Keratinocyte (primary cell): ENCODE results near the gene ACTR3. TPM values are rescaled to one million over a fixed set of nuclear protein-coding genes. Genes with fewer than 3 reads are reported as not detected.
A peak's percentile ranks its signal among the peaks of the same experiment; 100 is the strongest.

ENCODE experiments used
- DNase-seq: peaks from one replicate; pipeline ENCODE4 v3.0.0-alpha.2; 2011; ENCODE audit warnings: low read depth, missing footprints, low spot score
- FAIRE-seq: peaks from 2 replicates; lab custom pipeline; 2011; peaks lifted over from hg19 to GRCh38; lab: Jason Lieb, UNC
- H2AFZ ChIP-seq: 2 replicates; pipeline ENCODE4 v1.6.0; 2012; ENCODE audit warnings: low read length, control low read depth, inconsistent platforms; ENCODE audit not compliant: control insufficient read depth
- H3K27ac ChIP-seq: 2 replicates; pipeline ENCODE4 v1.5.1; 2011; ENCODE audit warnings: low read length; ENCODE audit not compliant: control insufficient read depth, insufficient read depth
- H3K27me3 ChIP-seq: 3 replicates; pipeline ENCODE4 v1.6.0; 2011; ENCODE audit warnings: low read length; ENCODE audit not compliant: control insufficient read depth, insufficient read depth; ENCODE audit errors: extremely low read depth
- H3K36me3 ChIP-seq, 2 experiments: 2 replicates in 1 of 2; 3 replicates in 1 of 2; pipeline ENCODE4 v1.5.1; 2011; ENCODE audit warnings: low read length in 2 of 2, mild to moderate bottlenecking in 1 of 2; ENCODE audit not compliant: control insufficient read depth in 2 of 2, insufficient read depth in 2 of 2; ENCODE audit errors: extremely low read depth in 1 of 2
- H3K4me1 ChIP-seq: 3 replicates; pipeline ENCODE4 v1.5.1; 2011; ENCODE audit warnings: low read length; ENCODE audit not compliant: control insufficient read depth, insufficient read depth; ENCODE audit errors: extremely low read depth
- H3K4me2 ChIP-seq: 3 replicates; pipeline ENCODE4 v1.6.0; 2011; ENCODE audit warnings: low read depth, low read length; ENCODE audit not compliant: control insufficient read depth, insufficient read depth; ENCODE audit errors: extremely low read depth
- H3K4me3 ChIP-seq, 3 experiments: fragments of 200-600 bp in 1 of 3; sonication (generic) in 1 of 3; 2 replicates in 2 of 3; 3 replicates in 1 of 3; pipeline ENCODE4 v1.5.1; 2011 to 2016; ENCODE audit warnings: low read length in 3 of 3, mild to moderate bottlenecking in 3 of 3, control low read depth in 2 of 3, inconsistent platforms in 1 of 3, low read depth in 1 of 3, mixed read lengths in 1 of 3, mixed run types in 1 of 3, moderate library complexity in 1 of 3; ENCODE audit not compliant: control insufficient read depth in 2 of 3, insufficient read depth in 2 of 3; ENCODE audit errors: extremely low read depth in 1 of 3
- H3K79me2 ChIP-seq: 2 replicates; pipeline ENCODE4 v1.6.0; 2012; ENCODE audit warnings: low read length; ENCODE audit not compliant: control insufficient read depth, insufficient read depth
- H3K9ac ChIP-seq: 3 replicates; pipeline ENCODE4 v1.6.0; 2011; ENCODE audit warnings: low read length; ENCODE audit not compliant: control insufficient read depth, insufficient read depth; ENCODE audit errors: extremely low read depth
- H3K9me1 ChIP-seq: 3 replicates; pipeline ENCODE4 v1.6.0; 2011; ENCODE audit warnings: low read length; ENCODE audit not compliant: control insufficient read depth, insufficient read depth; ENCODE audit errors: extremely low read depth
- H3K9me3 ChIP-seq: 2 replicates; pipeline ENCODE4 v1.5.1; 2012; ENCODE audit warnings: low read depth, low read length; ENCODE audit not compliant: control insufficient read depth
- H4K20me1 ChIP-seq: 3 replicates; pipeline ENCODE4 v1.6.0; 2011; ENCODE audit warnings: low read length; ENCODE audit not compliant: control insufficient read depth, insufficient read depth; ENCODE audit errors: extremely low read depth
- CTCF ChIP-seq, 3 experiments: IDR thresholded peaks in 1 of 3; conservative IDR thresholded peaks in 1 of 3; optimal IDR thresholded peaks in 1 of 3; 2 replicates in 2 of 3; 3 replicates in 1 of 3; pipeline versions ENCODE3 to v1.5.1; 2011; ENCODE audit warnings: low read length in 3 of 3, mild to moderate bottlenecking in 3 of 3, moderate library complexity in 2 of 3, control low read depth in 1 of 3, inconsistent platforms in 1 of 3; ENCODE audit not compliant: insufficient read depth in 2 of 3; ENCODE audit errors: extremely low read depth in 1 of 3
- EZH2 ChIP-seq: IDR thresholded peaks from one replicate; pipeline ENCODE4 v1.6.1; 2012; ENCODE audit warnings: inconsistent platforms, mild to moderate bottlenecking, low read length, moderate library complexity
- dilution Hi-C: fragments of 300-500 bp; cut with MboI; formaldehyde crosslinking; loops from one replicate; pipeline ENCODE4 v1.7.0; 2020; ENCODE audit warnings: low sequenced_read_pairs; ENCODE audit not compliant: extremely low pct_ligation_motif_present
- polyA plus RNA-seq, 5 experiments: library from polyadenylated mRNA; depleted of rRNA in 3 of 5; stranded (reverse) in 3 of 5; stranded (forward) in 1 of 5; unstranded in 1 of 5; fragments of >200 nt; gene quantifications; 1 replicate in 1 of 5; 2 replicates in 3 of 5; 3 replicates in 1 of 5; pipeline versions ENCODE4 v1.2.1 to v1.2.3, GENCODE V29; 2011 to 2012; ENCODE audit warnings: missing spikeins in 2 of 5, low read depth in 1 of 5, low replicate concordance in 1 of 5

Gene ACTR3
- polyA plus RNA-seq, 1 donor (not counting 4 experiments of a cell fraction or from before 2014, with no cell fraction given), result 340 TPM

- Histone ChIP-seq H3K36me3 (no peaks in the 10 kb centered on the region), H3K4me1 (peaks cover 12% of the 10 kb centered on the region), H2AFZ (peak overlapping the region; percentile 75), H3K79me2 (no peaks in the 10 kb centered on the region), H3K9ac (no peak overlapping the region), H3K4me3 (no peak overlapping the region), H3K27me3 (no peaks in the 10 kb centered on the region), H3K4me2 (peak overlapping the region; percentile 40), H3K27ac (peak overlapping the region; percentile 62), H3K9me3 (no peaks in the 10 kb centered on the region), H4K20me1 (no peaks in the 10 kb centered on the region), H3K9me1 (no peaks in the 10 kb centered on the region)
- DNase-seq, result no peak
- TF ChIP-seq CTCF (optimal IDR thresholded peaks at IDR 0.05 in 1 of 3, IDR thresholded peaks at IDR 0.05 in 1 of 3, conservative IDR thresholded peaks at IDR 0.05 in 1 of 3; ENCODE audit: extremely low read depth in 1 of 3, insufficient read depth in 2 of 3, low read length in 3 of 3), result no peak
- no peak for TF ChIP-seq EZH2
- peak; percentile 90 for FAIRE-seq
- dilution Hi-C loops, result no loop called here
These were observed 31.1 kb upstream of the ACTR3 start for GRCh38 chr2:113858764-113859163.

- Histone ChIP-seq H3K79me2 (no peaks in the 10 kb centered on the region), H3K9me1 (no peaks in the 10 kb centered on the region), H3K36me3 (no peaks in the 10 kb centered on the region), H3K27me3 (no peaks in the 10 kb centered on the region), H3K4me1 (peaks cover 12% of the 10 kb centered on the region), H3K4me3 (no peak overlapping the region), H3K9me3 (no peaks in the 10 kb centered on the region), H4K20me1 (no peaks in the 10 kb centered on the region), H3K27ac (no peak overlapping the region), H3K4me2 (no peak overlapping the region), H3K9ac (no peak overlapping the region), H2AFZ (no peak overlapping the region)
- TF ChIP-seq EZH2 (no peak), CTCF (optimal IDR thresholded peaks at IDR 0.05 in 1 of 3, IDR thresholded peaks at IDR 0.05 in 1 of 3, conservative IDR thresholded peaks at IDR 0.05 in 1 of 3; ENCODE audit: extremely low read depth in 1 of 3, insufficient read depth in 2 of 3, low read length in 3 of 3) (no peak)
- dilution Hi-C loops, result no loop called here
- DNase-seq (no peak), FAIRE-seq (no peak)
These were observed 28.1 kb upstream of the ACTR3 start for GRCh38 chr2:113861740-113862139.
